Stimulated activated CD8-positive, alpha-beta memory T cell treated with anti-CD3 and anti-CD28 coated beads, Interleukin-15, amount 100 ng/mL, for 4 hours (primary cell): ENCODE data around the gene CHST1.

ENCODE experiments used
- DNase-seq, 2 donors: peaks; one replicate each; pipeline ENCODE4 v3.0.0-alpha.2; 2020; ENCODE audit warnings: low read depth in 2 of 2

CHST1 gene

DNA sequence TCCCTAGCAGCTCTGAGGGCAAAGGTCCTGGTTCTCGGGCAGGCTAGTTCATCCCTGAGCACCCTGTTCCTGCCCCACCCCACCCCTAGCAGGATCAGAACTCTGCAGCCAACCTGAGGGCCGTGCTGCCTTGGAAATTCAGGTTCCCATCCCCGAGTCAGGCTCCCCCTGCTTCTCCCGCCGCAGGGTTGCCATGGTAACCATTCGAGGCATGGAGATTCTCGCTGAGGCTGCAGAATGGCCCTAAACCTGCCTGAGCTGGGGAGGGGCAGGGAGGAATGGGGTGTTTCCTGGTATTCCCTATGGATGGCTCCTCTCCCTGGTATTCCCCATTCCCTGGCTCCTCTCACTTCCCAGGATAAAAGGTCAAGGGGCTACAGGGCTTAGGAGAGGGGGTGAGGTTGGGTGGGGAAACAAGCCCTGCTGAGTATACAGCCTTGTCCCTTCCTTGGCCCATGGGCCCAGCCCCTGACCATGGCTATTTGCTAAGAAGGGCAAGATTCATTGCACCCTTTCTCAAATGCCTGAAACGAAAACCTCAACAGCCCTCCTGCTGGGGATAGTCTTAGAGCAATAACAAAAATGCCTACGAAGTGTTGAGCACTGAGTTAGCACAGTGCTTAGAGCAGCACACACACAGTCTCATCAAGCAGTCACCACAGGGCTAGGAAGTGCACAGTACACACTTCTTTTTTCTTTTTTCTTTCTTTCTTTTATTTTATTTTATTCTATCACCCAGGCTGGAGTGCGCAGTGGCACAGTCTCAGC is 58.7 kb downstream of the CHST1 start:
- DNase-seq, result no peak

DNA sequence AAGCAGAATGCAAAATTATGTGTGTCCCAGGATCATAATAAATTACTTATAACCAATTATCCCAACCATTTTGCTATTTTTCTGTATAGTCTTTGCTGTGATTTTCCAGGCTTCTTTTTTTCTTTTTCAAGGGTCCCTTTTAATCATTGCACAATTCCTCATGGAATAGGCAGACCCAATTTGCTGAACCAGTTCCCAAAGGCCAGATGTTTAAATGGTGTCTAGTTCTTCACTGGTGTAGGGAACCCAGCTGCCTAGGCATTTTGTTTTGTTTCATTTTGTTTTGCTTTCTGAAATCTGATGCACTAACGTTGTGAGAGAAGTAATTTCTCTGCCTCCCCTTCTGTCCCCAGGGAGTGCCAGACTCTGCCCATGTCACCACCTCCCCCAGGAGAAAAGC is 60.4 kb downstream of the CHST1 start:
- no peak for DNase-seq

DNA sequence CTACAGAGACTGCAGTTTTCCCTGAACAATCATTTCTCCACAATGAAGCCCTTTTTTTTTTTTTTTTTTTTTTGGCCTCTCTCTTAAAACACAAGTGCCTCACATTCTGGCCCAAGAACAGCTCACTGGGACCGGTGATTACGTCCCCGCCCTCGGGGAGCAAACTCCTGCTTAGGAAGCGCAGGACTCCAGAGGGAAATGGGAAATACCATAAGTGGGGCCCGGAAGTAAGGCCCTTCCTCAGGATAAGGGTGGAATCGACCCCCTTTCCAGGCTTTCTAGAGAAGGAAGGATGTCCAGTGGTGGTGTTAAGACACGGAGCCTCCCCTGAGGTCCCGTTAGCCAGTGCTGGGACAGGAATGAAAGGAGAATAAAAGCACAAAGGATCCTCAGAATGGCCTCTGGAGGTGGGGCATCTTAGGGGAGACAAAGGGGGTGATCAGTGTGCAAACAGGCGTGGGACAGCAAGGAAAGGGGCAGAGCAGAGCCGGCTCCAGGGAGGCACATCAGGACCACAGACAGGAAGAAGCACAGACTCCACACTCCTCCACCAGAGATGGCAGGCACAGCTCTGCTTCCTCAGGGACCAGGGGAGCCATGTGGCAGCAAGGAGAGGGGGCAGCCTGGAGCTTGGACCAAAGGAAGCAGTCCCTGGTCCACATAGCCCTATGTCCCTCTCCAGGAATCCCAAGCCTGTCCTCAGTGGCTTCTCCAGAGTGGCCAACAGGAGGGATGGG is 61.3 kb downstream of the CHST1 start:
- no peak for DNase-seq

DNA sequence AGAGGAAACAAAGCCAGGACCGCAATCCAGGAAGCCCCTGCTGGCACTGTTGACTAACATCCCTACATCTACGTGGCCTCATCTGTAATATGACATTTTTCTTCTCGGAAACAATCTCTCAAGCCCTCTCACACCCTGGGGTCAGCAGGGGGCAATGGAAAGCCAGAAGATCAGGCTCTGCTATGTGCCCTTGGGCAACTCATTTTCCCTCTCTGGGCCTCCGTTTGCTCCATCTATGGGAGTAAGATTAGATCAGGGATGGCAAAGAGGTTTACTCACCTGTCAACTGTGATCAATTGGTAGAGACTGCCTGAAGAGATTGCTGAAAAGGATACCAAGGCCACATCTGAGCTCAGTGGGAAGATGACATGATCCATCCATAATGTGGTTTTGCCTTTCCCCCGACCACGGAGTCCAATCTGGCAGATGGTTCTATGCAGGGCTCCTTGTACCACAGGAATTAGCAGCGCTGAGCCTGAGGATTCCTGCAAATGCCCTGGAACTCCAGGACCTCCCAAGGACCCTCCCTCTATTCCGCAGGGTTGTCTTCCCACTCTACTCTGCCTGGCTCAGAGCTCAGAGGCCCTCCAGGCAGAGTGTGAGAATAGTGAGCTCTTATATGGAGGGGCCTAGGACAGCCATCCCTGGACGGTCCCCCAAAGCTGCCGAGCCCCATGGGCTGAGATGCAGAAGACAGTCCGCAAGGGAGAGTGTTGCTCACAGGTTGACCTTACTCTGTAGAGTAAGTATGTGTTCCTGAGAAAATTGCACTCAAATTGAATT is 66.1 kb downstream of the CHST1 start:
- no peak for DNase-seq
